ENCODE measurements around the gene PTPRJ. TPM values are rescaled to one million over a fixed set of nuclear protein-coding genes. Genes with fewer than 3 reads are reported as not detected.

PTPRJ gene
- total and polyA plus RNA-seq, 2 experiments from 2014 or later, result 9.3 to 16.4 TPM

DNA sequence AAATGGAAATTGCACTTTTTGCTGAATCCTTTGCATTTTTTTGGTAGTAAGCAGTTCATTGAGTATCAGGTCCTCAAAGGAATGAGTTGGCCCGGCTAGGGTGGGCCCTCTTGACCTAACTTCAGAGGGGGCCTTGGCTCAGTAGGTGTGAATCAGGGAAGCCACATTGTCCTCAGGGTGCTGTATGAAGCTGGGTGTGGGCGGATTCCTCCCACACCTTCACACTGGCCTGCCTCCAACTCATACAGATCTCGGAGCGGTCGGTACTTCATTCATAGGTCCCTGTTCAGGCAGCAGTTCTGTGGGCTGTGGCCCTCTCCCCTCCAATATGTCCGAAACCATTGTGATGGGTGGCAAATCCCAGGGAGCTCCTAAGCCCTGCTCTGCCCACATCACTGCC is 188.9 kb downstream of the PTPRJ start:
- TF ChIP-seq EZH2phosphoT487 (IDR thresholded peaks at IDR 0.05; ENCODE audit: low read depth, severe bottlenecking, unreplicated experiment) (no peak), EZH2 (IDR thresholded peaks at IDR 0.05; ENCODE audit: borderline replicate concordance) (no peak)
- TF ChIP-seq, protein P1, sequence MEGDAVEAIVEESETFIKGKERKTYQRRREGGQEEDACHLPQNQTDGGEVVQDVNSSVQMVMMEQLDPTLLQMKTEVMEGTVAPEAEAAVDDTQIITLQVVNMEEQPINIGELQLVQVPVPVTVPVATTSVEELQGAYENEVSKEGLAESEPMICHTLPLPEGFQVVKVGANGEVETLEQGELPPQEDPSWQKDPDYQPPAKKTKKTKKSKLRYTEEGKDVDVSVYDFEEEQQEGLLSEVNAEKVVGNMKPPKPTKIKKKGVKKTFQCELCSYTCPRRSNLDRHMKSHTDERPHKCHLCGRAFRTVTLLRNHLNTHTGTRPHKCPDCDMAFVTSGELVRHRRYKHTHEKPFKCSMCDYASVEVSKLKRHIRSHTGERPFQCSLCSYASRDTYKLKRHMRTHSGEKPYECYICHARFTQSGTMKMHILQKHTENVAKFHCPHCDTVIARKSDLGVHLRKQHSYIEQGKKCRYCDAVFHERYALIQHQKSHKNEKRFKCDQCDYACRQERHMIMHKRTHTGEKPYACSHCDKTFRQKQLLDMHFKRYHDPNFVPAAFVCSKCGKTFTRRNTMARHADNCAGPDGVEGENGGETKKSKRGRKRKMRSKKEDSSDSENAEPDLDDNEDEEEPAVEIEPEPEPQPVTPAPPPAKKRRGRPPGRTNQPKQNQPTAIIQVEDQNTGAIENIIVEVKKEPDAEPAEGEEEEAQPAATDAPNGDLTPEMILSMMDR (IDR thresholded peaks at IDR 0.05; ENCODE audit: poor library complexity), result no peak
- H3K4me3 ChIP-seq, result no peak overlapping the region
- no peaks in the 10 kb centered on the region for H3K9me3 ChIP-seq (ENCODE audit: low read depth)
- H3K9me2 ChIP-seq (replicated peaks; ENCODE audit: insufficient read depth), result no peaks in the 10 kb centered on the region
- H3K27ac ChIP-seq, result no peak overlapping the region
- H3K4me1 ChIP-seq (ENCODE audit: insufficient read depth), result no peaks in the 10 kb centered on the region
- no peak overlapping the region for H2AFZ ChIP-seq
- 94% methylated on average over 6 of the region's 6 CpGs for WGBS (ENCODE audit: low lambda C conversion rate, missing lambda C conversion rate)
- no peak for DNase-seq (ENCODE audit: low spot score)
- H3K36me3 ChIP-seq (replicated peaks; ENCODE audit: insufficient read depth, low read depth), result no peaks in the 10 kb centered on the region
- no peaks in the 10 kb centered on the region for H3K79me2 ChIP-seq
- H4K20me1 ChIP-seq (ENCODE audit: insufficient read depth, poor library complexity, severe bottlenecking), result no peaks in the 10 kb centered on the region
- no peaks in the 10 kb centered on the region for H3K27me3 ChIP-seq
- no peak overlapping the region for H3K4me2 ChIP-seq

DNA sequence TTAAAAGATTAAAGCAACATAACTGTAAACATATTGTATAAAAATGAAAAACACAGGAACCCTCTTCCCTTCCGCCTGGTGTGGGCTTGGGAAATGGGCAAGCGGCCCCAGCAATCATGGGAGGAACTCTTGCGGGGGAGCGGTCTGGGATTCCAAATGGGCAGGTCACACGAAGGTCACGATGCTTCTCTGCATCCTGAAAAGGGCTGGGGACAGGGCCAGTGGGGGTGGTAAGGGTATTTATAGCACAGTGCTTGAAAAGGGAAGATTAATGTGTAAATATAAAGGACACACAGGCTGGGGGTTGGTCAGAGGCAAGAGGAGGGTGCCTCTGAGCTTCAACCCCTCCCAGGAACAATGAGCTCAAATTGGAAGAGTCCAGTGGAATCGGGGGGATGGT is 189.4 kb downstream of the PTPRJ start:
- no peak overlapping the region for H3K27ac ChIP-seq

DNA sequence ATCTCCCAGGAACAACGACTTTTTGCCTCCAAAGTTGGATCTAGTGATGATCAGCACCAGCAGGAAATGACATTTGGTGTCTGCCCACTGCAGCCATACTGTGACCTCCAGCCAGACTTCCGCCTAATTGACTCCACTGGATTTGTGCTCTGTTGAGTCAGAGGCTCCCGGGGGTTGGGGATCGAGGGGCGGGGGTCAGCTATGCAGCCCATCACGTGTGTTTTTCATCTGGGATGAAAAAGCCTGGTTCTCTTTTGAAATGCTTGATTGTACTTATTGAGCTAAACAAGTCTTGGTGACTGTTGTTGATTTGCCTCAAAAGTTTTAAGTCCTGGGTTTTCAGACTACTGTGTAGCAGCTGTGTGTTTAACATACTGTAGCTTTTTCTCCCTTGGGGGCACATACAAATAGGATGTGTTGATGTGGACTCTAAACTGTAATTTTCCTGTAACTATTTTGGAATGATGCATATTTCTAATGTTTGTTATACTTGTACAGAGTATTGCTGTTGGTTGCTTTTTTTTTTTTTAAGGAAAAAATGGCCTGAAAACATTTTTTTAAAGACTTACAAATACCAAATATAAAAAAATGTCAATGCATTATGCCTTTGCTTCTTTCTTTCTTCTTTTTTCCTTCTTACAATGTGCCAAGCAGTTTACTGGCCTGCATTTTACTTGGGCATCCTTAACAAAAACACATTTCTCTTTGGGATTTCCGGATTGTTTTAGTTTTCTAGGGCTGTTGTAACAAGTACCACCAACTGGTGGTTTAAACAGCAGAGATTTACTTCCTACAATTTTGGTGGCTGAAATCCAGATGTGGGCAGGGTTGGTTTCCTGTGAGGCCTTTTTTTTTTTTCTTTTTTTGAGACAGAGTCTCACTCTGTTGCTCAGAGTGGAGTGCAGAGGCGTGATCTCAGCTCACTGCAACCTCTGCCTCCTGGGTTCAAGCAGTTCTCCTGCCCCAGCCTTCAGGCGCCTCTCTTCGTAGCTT is 190.2 kb downstream of the PTPRJ start:
- no peak overlapping the region for H3K4me2 ChIP-seq
- H2AFZ ChIP-seq, result no peak overlapping the region
- DNase-seq (ENCODE audit: low spot score), result peak; percentile 16
- no peaks in the 10 kb centered on the region for H3K36me3 ChIP-seq (replicated peaks; ENCODE audit: insufficient read depth, low read depth)
- H3K4me3 ChIP-seq, result no peak overlapping the region
- no peaks in the 10 kb centered on the region for H4K20me1 ChIP-seq (ENCODE audit: insufficient read depth, poor library complexity, severe bottlenecking)
- no peaks in the 10 kb centered on the region for H3K27me3 ChIP-seq
- H3K79me2 ChIP-seq, result no peaks in the 10 kb centered on the region
- no peaks in the 10 kb centered on the region for H3K9me3 ChIP-seq (ENCODE audit: low read depth)
- TF ChIP-seq EZH2phosphoT487 (IDR thresholded peaks at IDR 0.05; ENCODE audit: low read depth, severe bottlenecking, unreplicated experiment) (no peak), EZH2 (IDR thresholded peaks at IDR 0.05; ENCODE audit: borderline replicate concordance) (no peak)
- no peaks in the 10 kb centered on the region for H3K4me1 ChIP-seq (ENCODE audit: insufficient read depth)
- WGBS (ENCODE audit: low lambda C conversion rate, missing lambda C conversion rate), result 75% methylated on average over 10 of the region's 10 CpGs
- no peaks in the 10 kb centered on the region for H3K9me2 ChIP-seq (replicated peaks; ENCODE audit: insufficient read depth)
- no peak overlapping the region for H3K27ac ChIP-seq

More for the DNA sequence above, 189.4 kb downstream of the PTPRJ start:
- Histone ChIP-seq H3K4me2 (no peak overlapping the region), H3K9me2 (replicated peaks; ENCODE audit: insufficient read depth) (no peaks in the 10 kb centered on the region), H3K79me2 (no peaks in the 10 kb centered on the region), H3K36me3 (replicated peaks; ENCODE audit: insufficient read depth, low read depth) (no peaks in the 10 kb centered on the region), H2AFZ (no peak overlapping the region), H3K27me3 (no peaks in the 10 kb centered on the region), H3K9me3 (ENCODE audit: low read depth) (no peaks in the 10 kb centered on the region), H3K4me1 (ENCODE audit: insufficient read depth) (no peaks in the 10 kb centered on the region), H4K20me1 (ENCODE audit: insufficient read depth, poor library complexity, severe bottlenecking) (no peaks in the 10 kb centered on the region), H3K4me3 (no peak overlapping the region)
- no peak for DNase-seq (ENCODE audit: low spot score)
- 79% methylated on average over 7 of the region's 7 CpGs for WGBS (ENCODE audit: low lambda C conversion rate, missing lambda C conversion rate)
- TF ChIP-seq EZH2phosphoT487 (IDR thresholded peaks at IDR 0.05; ENCODE audit: low read depth, severe bottlenecking, unreplicated experiment) (no peak), EZH2 (IDR thresholded peaks at IDR 0.05; ENCODE audit: borderline replicate concordance) (no peak)
- TF ChIP-seq, protein P1 (IDR thresholded peaks at IDR 0.05; ENCODE audit: poor library complexity), result no peak

Data from hepatocyte (in vitro differentiated cells).